M059J (cell line): Measurements from ENCODE around the gene NUDT22. TPM values are rescaled to one million over a fixed set of nuclear protein-coding genes. Genes with fewer than 3 reads are reported as not detected.

Experiments
- DNase-seq: peaks from one replicate; pipeline ENCODE4 v3.0.0-alpha.2; 2012; ENCODE audit warnings: low read depth
- total RNA-seq: library from RNA; depleted of rRNA; stranded (reverse); fragments of >200 nt; shearing (Covaris generic); gene quantifications from 2 replicates; pipeline ENCODE4 v1.2.3, GENCODE V29; 2014

NUDT22 gene
- total RNA-seq, 1 experiment from 2014 or later, result 79.3 TPM

DNA sequence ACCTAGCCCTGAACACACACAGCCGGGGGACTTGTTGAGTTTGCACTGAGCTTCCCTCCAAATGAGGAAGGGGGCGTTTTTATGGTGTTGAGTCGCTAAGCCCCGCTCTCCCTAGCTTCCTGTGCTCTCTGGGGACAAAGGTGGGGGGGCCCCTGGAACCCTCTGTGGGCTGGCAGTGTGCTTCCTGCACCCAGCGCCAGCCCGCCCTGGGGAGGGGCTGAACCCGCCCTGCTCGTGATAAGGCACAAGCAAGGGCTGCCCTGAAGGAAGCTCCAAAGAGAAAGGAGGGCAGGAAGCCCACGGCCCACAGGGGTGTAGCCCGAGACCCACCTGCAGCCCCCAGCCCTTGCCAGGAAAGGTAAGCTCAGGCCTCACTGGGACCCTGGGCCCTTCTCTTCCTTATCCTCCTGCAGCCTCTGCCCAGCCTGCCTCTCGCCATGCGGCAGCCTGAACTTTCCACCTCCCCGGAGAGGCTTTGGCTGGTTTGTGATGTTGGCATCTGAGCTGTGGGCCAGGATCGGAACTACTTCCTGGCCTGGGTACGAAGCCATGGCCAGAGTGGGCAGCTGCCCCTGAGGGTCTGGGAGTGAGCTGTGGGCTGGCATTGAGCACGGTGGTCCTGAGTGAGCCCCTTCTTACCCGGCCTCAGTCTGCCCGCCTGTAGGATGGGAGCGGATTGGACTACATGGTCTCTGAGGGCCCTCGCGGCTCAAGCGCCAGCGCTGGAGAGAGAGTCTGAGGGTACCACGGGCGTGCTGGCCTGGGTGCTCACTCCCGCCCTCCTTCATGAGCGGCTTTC, 19.4 kb upstream of the NUDT22 start, which contains the start of gene FERMT3:
Gene FERMT3, plus strand, starts transcription at position 265 of the 799 bp plus-strand sequence. CDS start 644 bp downstream, outside the sequence.
- no peak for DNase-seq

DNA sequence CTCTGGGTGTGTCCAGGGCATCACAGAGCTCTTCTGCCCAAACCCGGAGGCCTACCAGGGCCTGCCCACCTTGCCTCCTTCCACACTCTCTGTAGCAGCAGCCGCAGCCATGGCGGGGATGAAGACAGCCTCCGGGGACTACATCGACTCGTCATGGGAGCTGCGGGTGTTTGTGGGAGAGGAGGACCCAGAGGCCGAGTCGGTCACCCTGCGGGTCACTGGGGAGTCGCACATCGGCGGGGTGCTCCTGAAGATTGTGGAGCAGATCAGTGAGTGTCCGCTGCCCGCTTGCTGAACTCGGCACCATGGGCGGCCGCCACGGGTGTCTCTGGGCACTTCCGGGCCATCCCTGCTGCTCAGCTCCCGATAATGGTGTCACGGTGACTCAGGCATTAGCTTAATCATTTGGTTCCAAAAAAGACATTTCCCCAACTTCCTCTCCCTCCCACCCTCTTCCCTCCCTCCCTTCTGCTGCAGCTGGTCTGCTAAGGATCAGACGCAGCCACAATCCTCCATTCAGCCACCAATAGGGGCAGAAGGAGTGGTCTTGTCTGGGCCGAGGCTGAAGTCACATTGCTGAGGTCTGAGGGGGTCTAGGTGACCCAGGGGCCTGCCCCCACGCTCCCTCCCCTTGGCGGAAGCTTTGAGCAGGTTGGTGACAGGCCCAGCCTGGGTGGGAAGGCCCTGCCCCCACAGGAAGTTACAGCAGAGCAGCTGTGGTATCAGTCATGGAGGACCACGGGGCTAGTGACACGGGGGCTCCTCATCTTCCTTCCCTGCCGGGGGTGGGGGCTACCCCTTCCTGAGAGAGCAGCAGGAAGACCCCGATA, 18.6 kb upstream of the NUDT22 start:
- DNase-seq, result peak; percentile 57

DNA sequence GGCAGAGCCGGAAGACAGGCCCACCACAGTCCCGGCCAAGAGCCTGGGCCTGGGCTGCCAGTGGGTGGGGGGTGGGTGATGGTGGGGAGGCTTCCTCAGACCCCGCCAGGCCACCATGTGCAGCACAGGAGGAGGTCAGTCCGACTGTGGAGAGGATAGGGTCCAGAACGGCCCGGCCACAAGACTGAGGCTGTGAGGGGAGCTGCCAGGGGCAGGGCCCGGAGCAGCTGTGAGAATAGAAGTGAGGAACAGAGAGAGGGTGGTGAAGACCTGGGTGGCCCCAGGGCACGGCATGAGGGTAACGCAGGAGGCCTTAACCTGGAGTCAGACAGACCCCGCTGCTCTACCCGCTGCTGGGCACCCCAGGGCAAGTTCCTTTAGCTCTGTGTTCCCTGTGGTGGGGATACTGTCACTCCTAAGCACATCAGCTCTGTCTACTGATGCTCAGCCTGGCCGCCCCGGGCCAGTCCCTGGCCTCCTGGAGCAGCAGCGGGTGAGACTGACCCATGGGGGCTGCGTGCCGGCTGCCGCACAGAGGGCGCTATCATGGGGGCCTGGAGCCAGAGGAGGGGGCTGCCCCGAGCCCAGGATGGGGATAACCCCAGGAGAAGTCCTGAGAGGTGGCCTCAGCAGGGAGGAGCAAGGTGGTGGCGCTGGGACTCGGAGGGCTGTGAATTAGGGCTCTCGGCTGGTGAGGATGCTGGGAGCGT, 17.8 kb upstream of the NUDT22 start:
- DNase-seq, result no peak

DNA sequence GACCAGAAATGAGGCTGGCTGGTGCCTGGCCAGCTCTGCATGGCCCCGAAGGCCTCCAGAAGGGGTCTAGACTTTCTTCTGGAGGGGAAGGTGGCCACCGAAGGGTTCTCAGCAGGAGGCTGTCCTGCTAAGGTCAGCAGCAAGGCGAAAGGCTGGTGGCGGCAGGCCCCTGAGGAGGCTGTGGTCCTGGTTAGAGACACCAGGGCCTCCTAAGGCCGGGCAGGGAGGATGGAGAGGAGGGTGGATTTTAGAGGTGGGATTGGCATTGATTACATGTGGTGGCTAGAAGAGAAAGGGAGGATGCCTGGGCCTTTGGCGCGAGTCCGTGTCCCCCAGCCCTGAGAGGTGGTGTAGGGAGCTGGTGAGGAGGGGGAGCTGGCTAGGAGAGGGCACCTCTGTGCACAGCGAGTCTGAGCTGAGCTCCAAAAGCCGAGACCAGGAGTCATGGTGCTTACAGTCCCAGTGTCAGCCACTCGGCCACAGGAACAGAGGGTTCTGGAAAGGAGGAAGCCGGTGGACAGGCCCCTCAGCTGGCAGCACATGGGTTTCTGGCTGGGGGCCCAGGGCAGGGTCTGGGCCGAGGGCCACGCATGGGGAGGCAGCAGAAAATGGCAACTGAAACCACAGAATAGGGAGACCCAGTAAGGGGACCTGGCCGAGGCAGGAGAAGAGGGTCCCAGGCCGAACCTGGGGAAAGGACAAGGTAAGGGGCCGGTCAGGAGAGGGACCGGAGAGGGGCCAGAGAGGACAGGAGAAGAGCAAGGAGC, 17.1 kb upstream of the NUDT22 start:
- no peak for DNase-seq

DNA sequence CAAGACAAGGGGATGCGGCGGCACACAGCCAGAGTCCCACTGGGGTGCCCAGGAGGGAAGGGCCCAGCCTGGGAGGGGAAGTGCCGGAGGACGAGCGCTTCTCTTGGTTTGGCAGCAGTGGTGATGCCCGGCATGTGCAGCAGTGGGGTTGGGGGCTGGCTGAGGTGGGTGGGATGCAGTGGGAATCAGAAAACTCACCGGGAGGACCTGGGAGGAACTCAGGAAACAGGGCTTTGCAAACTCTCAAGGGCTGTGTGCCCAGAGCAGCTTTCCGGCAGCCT, 16.6 kb upstream of the NUDT22 start:
- DNase-seq, result no peak

DNA sequence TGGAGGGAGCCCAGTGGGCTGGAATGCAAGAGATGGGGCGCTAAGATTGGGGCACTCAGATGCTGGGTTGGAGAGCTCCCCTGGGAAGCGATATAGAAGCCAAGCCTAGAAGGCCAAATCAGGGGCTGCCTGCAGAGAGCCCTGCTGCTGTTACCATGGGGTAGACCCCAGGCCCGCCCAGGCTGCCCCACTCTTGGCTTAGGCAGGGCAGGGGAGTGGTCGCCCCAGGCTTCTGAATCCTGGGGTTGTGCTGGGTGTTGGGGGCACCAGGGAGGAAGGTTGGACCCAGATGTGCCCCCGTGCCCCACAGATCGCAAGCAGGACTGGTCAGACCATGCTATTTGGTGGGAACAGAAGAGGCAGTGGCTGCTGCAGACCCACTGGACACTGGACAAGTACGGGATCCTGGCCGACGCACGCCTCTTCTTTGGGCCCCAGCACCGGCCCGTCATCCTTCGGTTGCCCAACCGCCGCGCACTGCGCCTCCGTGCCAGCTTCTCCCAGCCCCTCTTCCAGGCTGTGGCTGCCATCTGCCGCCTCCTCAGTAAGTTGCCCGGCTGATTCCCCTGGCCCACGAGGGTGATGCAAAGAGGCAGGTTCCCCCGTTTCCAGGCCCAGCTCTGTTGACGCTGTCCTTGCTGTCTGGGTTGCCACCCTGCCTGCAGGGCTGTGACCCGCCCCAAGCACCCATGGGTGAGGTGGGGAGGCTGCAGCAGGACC, 15.6 kb upstream of the NUDT22 start:
- no peak for DNase-seq

DNA sequence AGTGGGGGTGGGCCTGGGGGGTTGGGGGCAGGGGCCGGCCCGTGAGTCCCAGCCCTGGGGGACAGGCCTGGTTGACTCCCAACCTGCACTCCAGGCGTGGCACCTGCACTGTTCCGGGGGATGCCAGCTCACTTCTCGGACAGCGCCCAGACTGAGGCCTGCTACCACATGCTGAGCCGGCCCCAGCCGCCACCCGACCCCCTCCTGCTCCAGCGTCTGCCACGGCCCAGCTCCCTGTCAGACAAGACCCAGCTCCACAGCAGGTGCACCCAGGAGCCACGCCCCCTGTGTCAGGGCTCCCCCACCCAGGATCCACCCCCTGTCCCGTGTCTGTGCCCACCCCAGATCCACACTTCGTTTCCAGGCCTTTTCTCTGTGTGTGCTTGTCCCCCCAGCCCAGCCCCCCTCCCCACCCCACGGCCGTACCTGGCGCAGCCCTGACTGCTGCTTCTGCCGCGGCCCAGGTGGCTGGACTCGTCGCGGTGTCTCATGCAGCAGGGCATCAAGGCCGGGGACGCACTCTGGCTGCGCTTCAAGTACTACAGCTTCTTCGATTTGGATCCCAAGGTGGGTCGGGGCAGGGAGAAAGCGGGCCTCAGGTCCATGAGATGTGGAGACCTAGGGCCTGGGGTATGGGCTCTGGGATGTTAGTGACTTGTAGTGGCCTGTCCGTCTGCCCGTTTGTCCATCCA, 14.7 kb upstream of the NUDT22 start:
- no peak for DNase-seq

DNA sequence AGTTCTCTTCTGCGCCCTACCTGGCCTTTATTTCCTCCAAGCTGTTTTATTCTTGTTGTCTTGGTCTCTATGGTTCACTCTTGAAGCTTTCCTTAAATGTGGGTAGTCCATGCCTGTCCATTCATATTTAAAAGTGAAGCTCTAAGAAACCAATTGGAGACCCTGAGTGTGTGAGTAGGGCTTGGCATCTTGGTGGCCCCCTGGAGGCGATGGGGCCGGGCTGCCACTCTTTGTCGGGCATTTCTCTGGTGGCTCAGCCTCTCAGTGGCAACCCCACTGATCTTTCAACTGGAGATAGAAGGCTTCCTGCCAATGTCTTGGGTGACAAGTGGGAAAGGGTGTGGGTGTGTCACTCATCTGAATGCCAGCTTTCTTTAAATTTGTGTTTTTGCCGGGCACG, 9.2 kb upstream of the NUDT22 start:
- DNase-seq, result no peak

DNA sequence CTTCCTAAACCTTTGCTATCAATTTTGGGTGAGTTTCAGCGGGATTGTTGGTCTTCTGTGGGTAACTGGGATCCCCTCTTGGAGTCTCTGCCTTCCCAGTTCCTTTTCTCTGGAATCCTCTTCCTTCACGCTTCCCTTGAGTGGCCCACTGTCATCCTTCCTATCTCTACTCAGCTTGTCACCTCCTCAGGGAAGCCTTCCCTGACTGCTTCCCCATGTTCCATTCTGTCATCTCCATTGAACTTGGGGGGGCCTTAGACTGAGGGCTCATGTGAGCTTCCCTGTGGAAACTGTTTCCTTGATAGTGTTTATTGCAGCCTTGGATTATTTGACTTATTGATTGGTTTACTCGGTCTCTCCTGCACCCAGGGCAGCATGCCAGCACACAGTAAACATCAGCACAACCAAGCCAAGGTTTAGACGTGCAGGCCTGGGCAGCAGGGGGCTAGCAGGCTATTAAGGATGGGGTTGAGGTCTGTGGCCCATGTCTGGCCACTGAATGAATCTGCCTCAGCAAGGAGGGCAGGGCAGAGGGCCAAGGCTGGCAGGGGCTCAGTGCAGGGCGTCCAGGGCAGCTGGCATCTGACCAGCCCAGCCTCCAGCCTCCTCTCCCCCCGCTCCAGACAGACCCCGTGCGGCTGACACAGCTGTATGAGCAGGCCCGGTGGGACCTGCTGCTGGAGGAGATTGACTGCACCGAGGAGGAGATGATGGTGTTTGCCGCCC, 7.3 kb upstream of the NUDT22 start:
- no peak for DNase-seq

DNA sequence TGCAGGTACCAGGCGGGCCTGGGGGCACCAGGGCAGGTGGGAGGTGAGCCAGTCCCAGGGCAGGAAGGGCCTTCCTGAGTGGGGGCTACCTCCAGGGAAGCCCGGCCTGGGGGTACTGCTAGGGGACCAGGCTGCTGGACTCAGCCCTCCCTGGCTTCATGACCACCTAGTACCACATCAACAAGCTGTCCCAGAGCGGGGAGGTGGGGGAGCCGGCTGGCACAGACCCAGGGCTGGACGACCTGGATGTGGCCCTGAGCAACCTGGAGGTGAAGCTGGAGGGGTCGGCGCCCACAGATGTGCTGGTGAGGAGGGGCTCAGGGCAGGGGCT, 6.8 kb upstream of the NUDT22 start:
- DNase-seq, result no peak

DNA sequence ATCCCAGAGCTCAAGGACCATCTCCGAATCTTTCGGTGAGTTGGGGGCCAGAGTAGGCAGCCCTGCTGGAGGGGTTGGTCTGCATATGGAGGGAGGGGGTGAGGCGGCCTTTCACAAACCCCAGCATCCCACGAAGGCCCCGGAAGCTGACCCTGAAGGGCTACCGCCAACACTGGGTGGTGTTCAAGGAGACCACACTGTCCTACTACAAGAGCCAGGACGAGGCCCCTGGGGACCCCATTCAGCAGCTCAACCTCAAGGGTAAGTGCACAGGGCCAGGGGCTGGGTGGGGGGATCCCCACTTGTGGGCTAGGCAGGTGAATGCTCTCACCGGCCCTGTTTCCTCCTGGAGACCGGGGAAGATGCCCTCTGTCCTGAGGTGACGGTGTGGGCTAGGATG, 6.3 kb upstream of the NUDT22 start:
- no peak for DNase-seq

DNA sequence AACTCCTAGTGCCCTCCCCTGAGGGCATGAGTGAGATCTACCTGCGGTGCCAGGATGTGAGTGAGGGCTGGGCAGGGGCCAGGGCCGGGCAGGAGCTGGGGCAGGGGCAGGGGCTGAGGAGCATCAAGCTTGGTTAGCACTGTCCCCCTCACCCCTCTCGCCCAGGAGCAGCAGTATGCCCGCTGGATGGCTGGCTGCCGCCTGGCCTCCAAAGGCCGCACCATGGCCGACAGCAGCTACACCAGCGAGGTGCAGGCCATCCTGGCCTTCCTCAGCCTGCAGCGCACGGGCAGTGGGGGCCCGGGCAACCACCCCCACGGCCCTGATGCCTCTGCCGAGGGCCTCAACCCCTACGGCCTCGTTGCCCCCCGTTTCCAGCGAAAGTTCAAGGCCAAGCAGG, 5.8 kb upstream of the NUDT22 start:
- DNase-seq, result no peak

DNA sequence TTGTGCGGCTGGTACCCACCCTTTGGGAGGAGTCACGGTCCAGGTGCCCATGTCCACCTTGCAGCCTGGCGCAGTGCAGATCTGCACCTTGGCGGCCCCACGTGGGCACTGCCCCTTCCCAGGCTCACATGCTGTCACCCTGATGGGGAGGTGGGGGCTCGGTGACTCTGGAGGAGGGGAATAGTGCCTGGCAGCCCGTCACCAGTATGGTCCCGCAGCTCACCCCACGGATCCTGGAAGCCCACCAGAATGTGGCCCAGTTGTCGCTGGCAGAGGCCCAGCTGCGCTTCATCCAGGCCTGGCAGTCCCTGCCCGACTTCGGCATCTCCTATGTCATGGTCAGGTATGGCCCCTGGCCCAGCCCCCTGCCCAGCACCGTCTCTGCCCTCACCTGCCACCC, 5.3 kb upstream of the NUDT22 start:
- DNase-seq, result no peak

DNA sequence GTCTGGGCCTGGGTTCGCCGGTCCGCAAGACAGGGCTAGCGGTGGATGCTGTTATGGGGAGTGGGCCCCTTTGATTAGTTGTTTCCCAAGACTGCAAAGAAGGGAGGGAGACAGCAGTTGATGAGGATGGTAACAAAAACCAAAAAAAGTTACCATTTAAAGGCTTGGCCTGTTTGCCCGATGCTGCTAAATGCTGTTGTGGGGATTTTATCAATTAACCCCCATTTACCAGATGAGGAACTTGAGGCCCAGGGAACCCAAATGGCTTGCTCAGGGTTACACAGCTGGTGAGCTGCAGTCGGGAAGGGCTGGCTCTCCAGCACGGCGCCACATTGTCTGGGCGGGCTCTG, 3.4 kb upstream of the NUDT22 start:
- no peak for DNase-seq

DNA sequence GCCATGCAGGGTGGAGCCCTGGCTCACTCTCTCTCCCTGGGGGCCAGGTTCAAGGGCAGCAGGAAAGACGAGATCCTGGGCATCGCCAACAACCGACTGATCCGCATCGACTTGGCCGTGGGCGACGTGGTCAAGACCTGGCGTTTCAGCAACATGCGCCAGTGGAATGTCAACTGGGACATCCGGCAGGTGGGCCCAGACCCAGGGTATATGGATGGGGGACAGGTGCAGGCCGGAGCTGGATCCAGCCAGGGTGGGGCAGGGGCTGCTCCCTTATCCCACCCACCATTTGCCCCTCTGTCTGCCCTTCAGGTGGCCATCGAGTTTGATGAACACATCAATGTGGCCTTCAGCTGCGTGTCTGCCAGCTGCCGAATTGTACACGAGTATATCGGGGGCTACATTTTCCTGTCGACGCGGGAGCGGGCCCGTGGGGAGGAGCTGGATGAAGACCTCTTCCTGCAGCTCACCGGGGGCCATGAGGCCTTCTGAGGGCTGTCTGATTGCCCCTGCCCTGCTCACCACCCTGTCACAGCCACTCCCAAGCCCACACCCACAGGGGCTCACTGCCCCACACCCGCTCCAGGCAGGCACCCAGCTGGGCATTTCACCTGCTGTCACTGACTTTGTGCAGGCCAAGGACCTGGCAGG, 2.9 kb upstream of the NUDT22 start:
- DNase-seq, result no peak

DNA sequence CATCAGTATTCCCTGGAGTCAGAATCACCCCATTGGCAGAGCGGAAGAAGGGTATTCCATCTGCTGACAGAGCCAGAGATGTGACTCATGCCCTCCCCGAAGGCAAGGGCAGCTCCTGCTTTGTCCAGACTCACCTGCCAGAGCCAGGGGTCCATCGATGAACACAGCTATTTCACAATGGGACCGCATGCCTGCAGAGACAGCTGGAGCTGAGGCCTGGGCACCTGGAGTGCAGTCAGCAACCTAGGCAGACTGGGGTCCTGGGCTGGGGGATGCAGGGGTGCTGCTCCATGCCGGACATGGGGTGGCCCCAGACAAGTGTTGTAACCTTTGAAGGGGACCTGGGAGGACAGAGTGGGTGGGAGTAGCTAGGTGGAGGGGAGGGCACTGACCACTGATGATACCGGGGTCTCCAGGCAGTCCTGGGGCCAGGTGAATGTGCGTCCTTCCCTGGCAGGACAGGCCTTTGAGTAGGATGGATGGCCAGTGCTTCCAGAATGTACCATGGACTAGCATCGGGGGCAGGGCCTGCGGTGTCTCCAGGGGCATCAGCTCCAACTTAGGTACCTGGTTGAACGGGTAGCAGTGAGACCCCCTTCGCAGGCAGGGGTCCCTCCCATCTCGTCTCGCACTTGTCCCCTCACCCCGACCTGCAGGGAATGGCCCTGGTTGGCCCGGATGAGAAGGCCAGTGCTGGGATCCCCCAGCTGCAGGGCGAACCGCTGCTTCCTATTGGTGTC, 1.8 kb upstream of the NUDT22 start:
- DNase-seq, result peak; percentile 68

DNA sequence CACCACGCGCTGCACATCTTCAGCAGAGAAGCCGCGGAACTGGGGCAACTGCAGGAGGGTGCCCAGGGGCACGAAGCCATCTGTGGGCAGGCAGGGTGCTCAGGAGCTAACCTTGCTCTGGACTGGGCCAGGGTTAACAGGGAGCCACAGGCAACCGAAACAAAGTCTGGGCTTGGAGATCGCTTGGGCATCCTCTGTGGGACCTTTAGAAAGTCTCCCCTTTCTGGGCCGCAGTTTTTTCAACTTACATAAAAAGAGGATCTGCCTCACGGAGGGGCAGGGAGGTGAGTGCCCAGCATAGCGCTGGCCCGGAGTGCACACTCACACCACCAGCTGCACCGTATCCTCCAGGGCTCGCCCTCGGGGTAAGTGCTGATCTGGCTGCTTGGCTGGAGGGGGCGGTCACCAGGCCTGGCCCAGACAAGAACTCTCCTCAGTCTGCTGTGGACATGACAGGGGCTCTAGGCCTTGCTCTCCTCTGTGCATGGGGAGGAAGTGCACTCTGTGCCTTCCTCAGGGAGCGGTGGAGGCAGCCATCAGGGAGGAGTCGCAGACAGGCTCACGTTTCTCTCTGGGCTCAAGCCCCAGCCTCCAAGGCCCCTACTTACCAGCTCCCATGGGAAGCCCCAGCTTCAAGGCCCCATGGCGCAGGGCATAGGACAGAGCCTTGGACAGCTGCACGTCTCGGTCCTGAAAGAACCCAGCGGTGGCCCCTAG, 1.0 kb upstream of the NUDT22 start:
- no peak for DNase-seq

DNA sequence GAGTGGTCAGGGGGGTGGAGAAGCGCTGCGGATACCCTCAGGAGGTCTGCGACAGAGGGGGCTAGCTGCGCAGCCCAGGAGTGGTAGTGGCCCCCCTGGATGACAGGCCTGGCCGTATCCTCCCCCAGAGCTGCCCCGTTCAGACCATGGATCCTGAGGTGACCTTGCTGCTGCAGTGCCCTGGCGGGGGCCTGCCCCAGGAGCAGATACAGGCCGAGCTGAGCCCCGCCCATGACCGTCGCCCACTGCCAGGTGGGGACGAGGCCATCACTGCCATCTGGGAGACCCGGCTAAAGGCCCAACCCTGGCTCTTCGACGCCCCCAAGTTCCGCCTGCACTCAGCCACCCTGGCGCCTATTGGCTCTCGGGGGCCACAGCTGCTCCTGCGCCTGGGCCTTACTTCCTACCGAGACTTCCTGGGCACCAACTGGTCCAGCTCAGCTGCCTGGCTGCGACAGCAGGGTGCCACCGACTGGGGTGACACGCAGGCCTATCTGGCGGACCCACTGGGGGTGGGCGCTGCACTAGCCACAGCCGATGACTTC, 505 bp downstream of the NUDT22 start:
- DNase-seq, result peak; percentile 32
